Measurements from ENCODE around the gene FAM170B. TPM values are rescaled to one million over a fixed set of nuclear protein-coding genes. Genes with fewer than 3 reads are reported as not detected.

Gene FAM170B
- total and polyA plus RNA-seq, 2 donors (not counting 3 experiments of a cell fraction or from before 2014, with no cell fraction given) = not detected

- FAIRE-seq (no peak), DNase-seq (ENCODE audit: low read depth, low spot score) (no peak)
- no TSS peak for BruUV-seq (replicated peaks)
- Histone ChIP-seq H2AFZ (ENCODE audit: low read depth, low read length) (no peak overlapping the region), H3K4me3 (replicated peaks in 1 of 3; ENCODE audit: insufficient read depth in 1 of 3, low read depth in 1 of 3, low read length in 3 of 3) (no peak overlapping the region), H3K9me3 (replicated peaks; ENCODE audit: control insufficient read depth, insufficient read depth, low read length) (no peaks in the 10 kb centered on the region), H3K27ac (ENCODE audit: insufficient read depth, low read depth, low read length) (no peak overlapping the region), H3K79me2 (ENCODE audit: control insufficient read depth, insufficient read depth, low read length) (no peaks in the 10 kb centered on the region), H3K9me1 (replicated peaks; ENCODE audit: control insufficient read depth, extremely low read depth, insufficient read depth, low read length) (no peaks in the 10 kb centered on the region), H3K27me3 (ENCODE audit: control insufficient read depth in 2 of 2, insufficient read depth in 2 of 2, low read length in 2 of 2) (peaks cover 13 to 23% of the 10 kb centered on the region in 2 experiments), H4K20me1 (replicated peaks; ENCODE audit: control insufficient read depth, extremely low read depth, insufficient read depth, low read length) (no peaks in the 10 kb centered on the region), H3K4me2 (ENCODE audit: insufficient read depth, low read length) (no peak overlapping the region), H3K9ac (replicated peaks; ENCODE audit: extremely low read depth, insufficient read depth, low read length) (no peak overlapping the region), H3K4me1 (ENCODE audit: control insufficient read depth, extremely low read depth, insufficient read depth, low read length) (no peaks in the 10 kb centered on the region), H3K36me3 (ENCODE audit: control insufficient read depth in 2 of 2, extremely low read depth in 1 of 2, insufficient read depth in 2 of 2, low read length in 2 of 2) (no peaks in the 10 kb centered on the region)
- intact Hi-C loops (cut with micrococcal nuclease) = no loop called here
- ChIA-PET POLR2A (no interaction called here), CTCF (interaction anchor here (1.3 kb wide), 1 partner anchor 294 kb away, joined by 4 read pairs; no protein-coding TSS in a partner anchor)
- dilution Hi-C loops (cut with MboI; ENCODE audit: extremely low pct_ligation_motif_present, low sequenced_read_pairs) = no loop called here
- TF ChIP-seq MYC (IDR thresholded peaks at IDR 0.05; ENCODE audit: low read depth, low read length) (no peak), MAX (IDR thresholded peaks at IDR 0.05; ENCODE audit: insufficient read depth, insufficient read length) (no peak), POLR2AphosphoS5 (IDR thresholded peaks at IDR 0.05; ENCODE audit: insufficient read depth, low read depth, low read length) (no peak), CTCF (IDR thresholded peaks at IDR 0.05; ENCODE audit: extremely low read depth in 1 of 2, insufficient read depth in 1 of 2, low read depth in 1 of 2, low read length in 2 of 2) (no peak), FOS (IDR thresholded peaks at IDR 0.05; ENCODE audit: borderline replicate concordance, insufficient read depth, low read length) (no peak), GATA2 (IDR thresholded peaks at IDR 0.05; ENCODE audit: insufficient read depth, insufficient read length, low read depth, low read length) (no peak), JUN (IDR thresholded peaks at IDR 0.05; ENCODE audit: borderline replicate concordance, insufficient read depth, insufficient read length, low read depth) (no peak), EZH2 (IDR thresholded peaks at IDR 0.05; ENCODE audit: borderline replicate concordance, low read depth, low read length, severe bottlenecking) (no peak), POLR2A (IDR thresholded peaks at IDR 0.05; ENCODE audit: low read depth, low read length) (no peak)
Measured at GRCh38 chr10:49113741-49114141, 20.1 kb downstream of the FAM170B start.

Measured in endothelial cell of umbilical vein (primary cell).